IPS-18a (cell line): ENCODE results near the gene INPP5E.

Experiments
- H3K27ac ChIP-seq: one replicate; pipeline ENCODE4 v1.5.1; 2013; ENCODE audit warnings: low read length
- H3K27me3 ChIP-seq: one replicate; pipeline ENCODE4 v1.6.1; 2013; ENCODE audit warnings: mild to moderate bottlenecking, low read length; ENCODE audit not compliant: control insufficient read depth, insufficient read depth
- H3K36me3 ChIP-seq: one replicate; pipeline ENCODE4 v1.6.1; 2013; ENCODE audit warnings: low read depth, low read length; ENCODE audit not compliant: control insufficient read depth
- H3K4me1 ChIP-seq: one replicate; pipeline ENCODE4 v1.6.1; 2013; ENCODE audit warnings: low read depth, low read length; ENCODE audit not compliant: control insufficient read depth
- H3K4me3 ChIP-seq: one replicate; pipeline ENCODE4 v1.5.1; 2013; ENCODE audit warnings: low read length
- H3K9ac ChIP-seq: one replicate; pipeline ENCODE4 v1.6.1; 2013; ENCODE audit warnings: mild to moderate bottlenecking, low read length, moderate library complexity
- H3K9me3 ChIP-seq: one replicate; pipeline ENCODE4 v1.6.1; 2013; ENCODE audit warnings: low read depth, low read length; ENCODE audit not compliant: control insufficient read depth

The INPP5E gene

GRCh38 chr9:136441681-136442245, 2.1 kb upstream of the INPP5E start:
- Histone ChIP-seq H3K9ac (no peak overlapping the region), H3K27me3 (peaks cover 3% of the 10 kb centered on the region), H3K4me1 (no peaks in the 10 kb centered on the region), H3K9me3 (no peaks in the 10 kb centered on the region), H3K36me3 (peaks cover 54% of the 10 kb centered on the region), H3K4me3 (no peak overlapping the region), H3K27ac (no peak overlapping the region)

GRCh38 chr9:136441191-136441680, 1.6 kb upstream of the INPP5E start:
- no peaks in the 10 kb centered on the region for H3K9me3 ChIP-seq
- H3K36me3 ChIP-seq: peaks cover 50% of the 10 kb centered on the region
- no peaks in the 10 kb centered on the region for H3K4me1 ChIP-seq
- H3K9ac ChIP-seq: no peak overlapping the region
- peaks cover 3% of the 10 kb centered on the region for H3K27me3 ChIP-seq
- no peak overlapping the region for H3K4me3 ChIP-seq
- no peak overlapping the region for H3K27ac ChIP-seq

- Histone ChIP-seq H3K27me3 (peaks cover 3% of the 10 kb centered on the region), H3K4me1 (no peaks in the 10 kb centered on the region), H3K4me3 (peak overlapping the region; percentile 78), H3K27ac (no peak overlapping the region), H3K9ac (peak overlapping the region; percentile 67), H3K36me3 (peaks cover 29% of the 10 kb centered on the region), H3K9me3 (no peaks in the 10 kb centered on the region)
Observed at GRCh38 chr9:136438548-136439480, 831 bp downstream of the INPP5E start.

GRCh38 chr9:136437839-136438547, 1.7 kb downstream of the INPP5E start:
- Histone ChIP-seq H3K36me3 (peaks cover 23% of the 10 kb centered on the region), H3K27ac (no peak overlapping the region), H3K4me1 (no peaks in the 10 kb centered on the region), H3K9me3 (no peaks in the 10 kb centered on the region), H3K9ac (peak overlapping the region; percentile 67), H3K27me3 (peaks cover 3% of the 10 kb centered on the region), H3K4me3 (peak overlapping the region; percentile 78)

GRCh38 chr9:136437430-136437829, 2.2 kb downstream of the INPP5E start:
- Histone ChIP-seq H3K36me3 (peaks cover 17% of the 10 kb centered on the region), H3K27me3 (peaks cover 3% of the 10 kb centered on the region), H3K27ac (no peak overlapping the region), H3K9me3 (no peaks in the 10 kb centered on the region), H3K9ac (no peak overlapping the region), H3K4me1 (no peaks in the 10 kb centered on the region), H3K4me3 (no peak overlapping the region)

GRCh38 chr9:136436055-136436634, 3.5 kb downstream of the INPP5E start:
- Histone ChIP-seq H3K36me3 (peaks cover 5% of the 10 kb centered on the region), H3K9me3 (no peaks in the 10 kb centered on the region), H3K4me3 (no peak overlapping the region), H3K9ac (no peak overlapping the region), H3K27ac (no peak overlapping the region), H3K4me1 (no peaks in the 10 kb centered on the region), H3K27me3 (peaks cover 3% of the 10 kb centered on the region)

- Histone ChIP-seq H3K4me3 (no peak overlapping the region), H3K27ac (no peak overlapping the region), H3K27me3 (peaks cover 3% of the 10 kb centered on the region), H3K36me3 (no peaks in the 10 kb centered on the region), H3K4me1 (no peaks in the 10 kb centered on the region), H3K9ac (no peak overlapping the region), H3K9me3 (no peaks in the 10 kb centered on the region)
Observed at GRCh38 chr9:136434580-136435169, 5.0 kb downstream of the INPP5E start.

GRCh38 chr9:136433849-136434579, 5.6 kb downstream of the INPP5E start:
- Histone ChIP-seq H3K36me3 (peaks cover 4% of the 10 kb centered on the region), H3K4me3 (no peak overlapping the region), H3K9ac (no peak overlapping the region), H3K27me3 (peaks cover 3% of the 10 kb centered on the region), H3K9me3 (no peaks in the 10 kb centered on the region), H3K4me1 (no peaks in the 10 kb centered on the region), H3K27ac (no peak overlapping the region)

- Histone ChIP-seq H3K36me3 (peaks cover 8% of the 10 kb centered on the region), H3K27ac (no peak overlapping the region), H3K9me3 (no peaks in the 10 kb centered on the region), H3K27me3 (no peaks in the 10 kb centered on the region), H3K9ac (no peak overlapping the region), H3K4me3 (no peak overlapping the region), H3K4me1 (no peaks in the 10 kb centered on the region)
Observed at GRCh38 chr9:136433043-136433715, 6.5 kb downstream of the INPP5E start.

- H3K4me3 ChIP-seq: no peak overlapping the region
- H3K4me1 ChIP-seq: no peaks in the 10 kb centered on the region
- no peaks in the 10 kb centered on the region for H3K27me3 ChIP-seq
- no peak overlapping the region for H3K27ac ChIP-seq
- H3K9me3 ChIP-seq: no peaks in the 10 kb centered on the region
- peaks cover 8% of the 10 kb centered on the region for H3K36me3 ChIP-seq
- no peak overlapping the region for H3K9ac ChIP-seq
Observed at GRCh38 chr9:136432591-136432990, 7.1 kb downstream of the INPP5E start.
